ENCODE measurements around the gene RHOBTB1.
"Not testable (repeated sequence)": the region's sequence is repeated elsewhere in the genome, so short reads cannot be mapped to it uniquely, and the experiment has no call there.

The RHOBTB1 gene

DNA sequence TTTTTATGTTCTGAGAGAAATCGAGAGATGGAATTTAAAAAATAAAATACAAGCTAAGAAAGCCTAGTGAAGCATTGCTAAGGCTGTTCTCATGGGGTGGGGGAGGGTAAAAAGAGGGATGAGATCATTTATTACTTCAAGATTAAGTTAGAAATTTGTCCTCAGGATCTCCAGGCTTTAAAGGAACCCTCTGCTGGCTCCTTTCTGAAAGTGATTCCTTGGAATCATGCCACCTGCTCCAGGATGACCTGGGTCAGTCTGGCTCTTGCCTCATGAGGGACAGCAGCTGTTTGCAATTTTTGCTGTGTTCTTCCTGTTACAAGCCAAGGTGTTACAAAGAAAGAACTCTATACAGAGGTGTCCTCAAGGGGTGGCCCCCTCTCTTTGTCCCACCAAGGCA, 95.9 kb downstream of the RHOBTB1 start:
- no peak overlapping the region for H3K4me3 ChIP-seq (ENCODE audit: low read depth, low read length)
- H3K9me3 ChIP-seq (ENCODE audit: control insufficient read depth, insufficient read depth, low read length) = no peaks in the 10 kb centered on the region
- H3K9ac ChIP-seq (ENCODE audit: low read depth, low read length) = no peak overlapping the region
- H3K27ac ChIP-seq (ENCODE audit: low read depth, low read length) = no peak overlapping the region
- H3K4me1 ChIP-seq (ENCODE audit: control insufficient read depth, insufficient read depth, low read length) = no peaks in the 10 kb centered on the region
- no peaks in the 10 kb centered on the region for H3K36me3 ChIP-seq (ENCODE audit: control insufficient read depth, insufficient read depth, low read length)
- H3K27me3 ChIP-seq (ENCODE audit: control insufficient read depth, insufficient read depth, low read length) = no peaks in the 10 kb centered on the region

GRCh38 chr10:60846173-60846572, 97.8 kb downstream of the RHOBTB1 start:
- no peaks in the 10 kb centered on the region for H3K4me1 ChIP-seq (ENCODE audit: control insufficient read depth, insufficient read depth, low read length)
- H3K4me3 ChIP-seq (ENCODE audit: low read depth, low read length) = no peak overlapping the region
- no peak overlapping the region for H3K9ac ChIP-seq (ENCODE audit: low read depth, low read length)
- no peaks in the 10 kb centered on the region for H3K9me3 ChIP-seq (ENCODE audit: control insufficient read depth, insufficient read depth, low read length)
- no peaks in the 10 kb centered on the region for H3K36me3 ChIP-seq (ENCODE audit: control insufficient read depth, insufficient read depth, low read length)
- H3K27me3 ChIP-seq (ENCODE audit: control insufficient read depth, insufficient read depth, low read length) = no peaks in the 10 kb centered on the region
- no peak overlapping the region for H3K27ac ChIP-seq (ENCODE audit: low read depth, low read length)

DNA sequence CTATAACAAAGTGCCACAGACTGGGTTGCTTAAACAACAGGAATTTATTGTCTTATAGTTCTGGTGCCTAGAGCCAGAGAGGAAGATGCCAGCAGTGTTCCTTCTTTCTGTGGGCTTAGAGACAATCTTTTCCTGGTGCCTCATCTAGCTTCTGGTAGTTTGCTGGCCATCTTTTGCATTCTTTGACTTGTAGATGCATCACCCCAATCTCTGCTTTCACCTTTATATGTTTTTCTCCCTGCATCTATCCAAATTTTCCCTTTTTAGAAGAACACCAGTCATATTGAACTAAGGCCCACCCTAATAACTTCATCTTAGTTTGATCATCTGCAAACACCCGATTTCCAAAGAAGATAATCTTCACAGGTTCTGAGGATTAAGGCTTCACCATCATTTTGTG, 98.9 kb downstream of the RHOBTB1 start:
- no peak overlapping the region for H3K9ac ChIP-seq (ENCODE audit: low read depth, low read length)
- H3K4me3 ChIP-seq (ENCODE audit: low read depth, low read length) = no peak overlapping the region
- no peaks in the 10 kb centered on the region for H3K36me3 ChIP-seq (ENCODE audit: control insufficient read depth, insufficient read depth, low read length)
- no peaks in the 10 kb centered on the region for H3K9me3 ChIP-seq (ENCODE audit: control insufficient read depth, insufficient read depth, low read length)
- no peaks in the 10 kb centered on the region for H3K27me3 ChIP-seq (ENCODE audit: control insufficient read depth, insufficient read depth, low read length)
- no peak overlapping the region for H3K27ac ChIP-seq (ENCODE audit: low read depth, low read length)
- H3K4me1 ChIP-seq (ENCODE audit: control insufficient read depth, insufficient read depth, low read length) = no peaks in the 10 kb centered on the region

- Histone ChIP-seq H3K4me1 (ENCODE audit: control insufficient read depth, insufficient read depth, low read length) (no peaks in the 10 kb centered on the region), H3K9ac (ENCODE audit: low read depth, low read length) (no peak overlapping the region), H3K9me3 (ENCODE audit: control insufficient read depth, insufficient read depth, low read length) (no peaks in the 10 kb centered on the region), H3K4me3 (ENCODE audit: low read depth, low read length) (no peak overlapping the region), H3K27ac (ENCODE audit: low read depth, low read length) (no peak overlapping the region), H3K36me3 (ENCODE audit: control insufficient read depth, insufficient read depth, low read length) (no peaks in the 10 kb centered on the region), H3K27me3 (ENCODE audit: control insufficient read depth, insufficient read depth, low read length) (no peaks in the 10 kb centered on the region)
Observed at GRCh38 chr10:60842694-60843093, 101.3 kb downstream of the RHOBTB1 start.

DNA sequence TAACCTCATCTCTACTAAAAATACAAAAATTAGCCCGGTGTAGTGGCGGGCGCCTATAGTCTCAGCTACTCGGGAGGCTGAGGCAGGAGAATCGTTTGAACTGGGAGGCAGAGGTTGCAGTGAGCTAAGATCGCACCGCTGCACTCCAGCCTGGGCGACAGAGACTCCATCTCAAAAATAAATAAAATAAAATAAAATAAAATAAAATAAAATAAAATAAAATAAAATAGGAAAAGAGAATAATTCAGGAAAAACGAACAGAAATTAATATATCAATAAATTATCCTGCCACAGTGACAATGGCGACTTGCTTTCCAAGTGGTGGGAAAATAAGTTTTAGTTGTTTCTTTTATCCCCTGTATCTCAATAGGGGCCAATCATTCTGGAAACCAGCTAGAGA, 102.8 kb downstream of the RHOBTB1 start:
- not testable (repeated sequence) for H3K36me3 ChIP-seq (ENCODE audit: control insufficient read depth, insufficient read depth, low read length); H3K9me3 ChIP-seq (ENCODE audit: control insufficient read depth, insufficient read depth, low read length); H3K4me3 ChIP-seq (ENCODE audit: low read depth, low read length); H3K27ac ChIP-seq (ENCODE audit: low read depth, low read length); H3K4me1 ChIP-seq (ENCODE audit: control insufficient read depth, insufficient read depth, low read length); H3K27me3 ChIP-seq (ENCODE audit: control insufficient read depth, insufficient read depth, low read length); H3K9ac ChIP-seq (ENCODE audit: low read depth, low read length)

GRCh38 chr10:60835049-60835448, 108.9 kb downstream of the RHOBTB1 start:
- Histone ChIP-seq H3K36me3 (ENCODE audit: control insufficient read depth, insufficient read depth, low read length) (no peaks in the 10 kb centered on the region), H3K27me3 (ENCODE audit: control insufficient read depth, insufficient read depth, low read length) (no peaks in the 10 kb centered on the region)

GRCh38 chr10:60834401-60834800, 109.6 kb downstream of the RHOBTB1 start:
- no peak overlapping the region for H3K9ac ChIP-seq (ENCODE audit: low read depth, low read length)
- no peaks in the 10 kb centered on the region for H3K36me3 ChIP-seq (ENCODE audit: control insufficient read depth, insufficient read depth, low read length)
- H3K9me3 ChIP-seq (ENCODE audit: control insufficient read depth, insufficient read depth, low read length) = no peaks in the 10 kb centered on the region
- no peak overlapping the region for H3K27ac ChIP-seq (ENCODE audit: low read depth, low read length)
- no peaks in the 10 kb centered on the region for H3K27me3 ChIP-seq (ENCODE audit: control insufficient read depth, insufficient read depth, low read length)
- no peaks in the 10 kb centered on the region for H3K4me1 ChIP-seq (ENCODE audit: control insufficient read depth, insufficient read depth, low read length)
- no peak overlapping the region for H3K4me3 ChIP-seq (ENCODE audit: low read depth, low read length)

More at GRCh38 chr10:60835049-60835448, 108.9 kb downstream of the RHOBTB1 start:
- no peak overlapping the region for H3K9ac ChIP-seq (ENCODE audit: low read depth, low read length)
- H3K9me3 ChIP-seq (ENCODE audit: control insufficient read depth, insufficient read depth, low read length) = no peaks in the 10 kb centered on the region
- no peaks in the 10 kb centered on the region for H3K4me1 ChIP-seq (ENCODE audit: control insufficient read depth, insufficient read depth, low read length)
- no peak overlapping the region for H3K4me3 ChIP-seq (ENCODE audit: low read depth, low read length)
- H3K27ac ChIP-seq (ENCODE audit: low read depth, low read length) = no peak overlapping the region

GRCh38 chr10:60832136-60832535, 111.8 kb downstream of the RHOBTB1 start:
- H3K27ac ChIP-seq (ENCODE audit: low read depth, low read length); H3K9me3 ChIP-seq (ENCODE audit: control insufficient read depth, insufficient read depth, low read length); H3K36me3 ChIP-seq (ENCODE audit: control insufficient read depth, insufficient read depth, low read length); H3K4me1 ChIP-seq (ENCODE audit: control insufficient read depth, insufficient read depth, low read length); H3K4me3 ChIP-seq (ENCODE audit: low read depth, low read length); H3K27me3 ChIP-seq (ENCODE audit: control insufficient read depth, insufficient read depth, low read length); H3K9ac ChIP-seq (ENCODE audit: low read depth, low read length): not testable (repeated sequence)

- 0 out of 2 replicates have a peak, but pooled peaks cover 3% of the 10 kb centered on the region for H3K4me1 ChIP-seq (ENCODE audit: control insufficient read depth, insufficient read depth, low read length)
- no peaks in the 10 kb centered on the region for H3K36me3 ChIP-seq (ENCODE audit: control insufficient read depth, insufficient read depth, low read length)
- H3K9ac ChIP-seq (ENCODE audit: low read depth, low read length) = no peak overlapping the region
- H3K27me3 ChIP-seq (ENCODE audit: control insufficient read depth, insufficient read depth, low read length) = no peaks in the 10 kb centered on the region
- no peak overlapping the region for H3K27ac ChIP-seq (ENCODE audit: low read depth, low read length)
- H3K4me3 ChIP-seq (ENCODE audit: low read depth, low read length) = no peak overlapping the region
- no peaks in the 10 kb centered on the region for H3K9me3 ChIP-seq (ENCODE audit: control insufficient read depth, insufficient read depth, low read length)
Observed at GRCh38 chr10:60828489-60828852, 115.5 kb downstream of the RHOBTB1 start.

GRCh38 chr10:60827791-60828488, 116.0 kb downstream of the RHOBTB1 start:
- Histone ChIP-seq H3K4me3 (ENCODE audit: low read depth, low read length) (no peak overlapping the region), H3K4me1 (ENCODE audit: control insufficient read depth, insufficient read depth, low read length) (0 out of 2 replicates have a peak, but pooled peaks cover 3% of the 10 kb centered on the region), H3K9me3 (ENCODE audit: control insufficient read depth, insufficient read depth, low read length) (no peaks in the 10 kb centered on the region), H3K27me3 (ENCODE audit: control insufficient read depth, insufficient read depth, low read length) (no peaks in the 10 kb centered on the region), H3K27ac (ENCODE audit: low read depth, low read length) (no peak overlapping the region), H3K9ac (ENCODE audit: low read depth, low read length) (no peak overlapping the region), H3K36me3 (ENCODE audit: control insufficient read depth, insufficient read depth, low read length) (no peaks in the 10 kb centered on the region)

- no peaks in the 10 kb centered on the region for H3K27me3 ChIP-seq (ENCODE audit: control insufficient read depth, insufficient read depth, low read length)
- no peaks in the 10 kb centered on the region for H3K36me3 ChIP-seq (ENCODE audit: control insufficient read depth, insufficient read depth, low read length)
- H3K9ac ChIP-seq (ENCODE audit: low read depth, low read length) = no peak overlapping the region
- no peaks in the 10 kb centered on the region for H3K9me3 ChIP-seq (ENCODE audit: control insufficient read depth, insufficient read depth, low read length)
- H3K4me1 ChIP-seq (ENCODE audit: control insufficient read depth, insufficient read depth, low read length) = 0 out of 2 replicates have a peak, but pooled peaks cover 3% of the 10 kb centered on the region
- no peak overlapping the region for H3K4me3 ChIP-seq (ENCODE audit: low read depth, low read length)
- no peak overlapping the region for H3K27ac ChIP-seq (ENCODE audit: low read depth, low read length)
Observed at GRCh38 chr10:60825520-60825919, 118.5 kb downstream of the RHOBTB1 start.
